Epithelial cell of esophagus (primary cell): ENCODE measurements around the gene ALDH3A2.

Experiments
- DNase-seq: peaks from one replicate; pipeline ENCODE4 v3.0.0; 2010; ENCODE audit warnings: low read depth
- H3K4me3 ChIP-seq: 2 replicates; pipeline ENCODE4 v1.5.1; 2011; ENCODE audit warnings: mild to moderate bottlenecking, low read length, control low read depth
- TF ChIP-seq, protein P1 (sequence below): IDR thresholded peaks from 2 replicates; pipeline ENCODE4 v1.5.1; 2011; ENCODE audit warnings: low read depth, mild to moderate bottlenecking, low read length, control low read depth, inconsistent platforms; ENCODE audit not compliant: insufficient read depth; ENCODE audit errors: missing control alignments

Gene ALDH3A2

DNA sequence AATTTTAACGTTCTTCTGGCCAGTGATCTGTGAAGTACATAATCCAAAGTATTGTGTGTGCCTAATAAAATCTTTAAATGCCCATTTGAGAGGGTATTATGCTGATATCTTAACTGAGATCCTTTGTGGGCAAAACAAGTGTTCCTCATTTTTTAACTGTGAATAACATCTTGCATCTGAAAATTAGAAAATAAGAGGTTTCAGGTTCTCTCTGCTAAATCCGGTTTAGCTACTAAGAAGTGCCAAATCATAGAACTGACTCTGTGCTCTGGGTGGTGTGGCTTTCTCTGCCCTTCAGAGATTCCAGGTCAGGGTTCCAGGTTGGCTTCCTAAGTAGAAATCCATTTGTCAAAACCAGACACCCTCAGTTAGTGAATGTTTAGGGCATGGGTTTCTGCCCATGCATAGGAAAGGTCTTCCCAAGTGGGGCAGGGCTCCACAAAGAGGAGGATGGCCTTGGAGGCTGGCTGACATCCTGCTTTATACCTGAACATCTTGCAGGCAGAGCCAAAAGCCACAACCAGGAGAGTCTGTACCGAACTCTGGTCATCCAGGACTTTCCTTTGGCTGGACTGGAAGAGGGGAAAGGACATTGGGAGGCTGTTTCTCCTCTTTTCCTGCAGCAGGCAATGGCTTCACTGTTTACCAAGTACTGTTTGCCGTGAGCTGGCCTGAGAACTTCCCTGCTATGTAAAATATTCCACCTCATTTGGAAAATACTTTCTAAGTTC is 8.5 kb downstream of the ALDH3A2 start:
- no peak overlapping the region for H3K4me3 ChIP-seq
- DNase-seq, result no peak
- TF ChIP-seq, protein P1, sequence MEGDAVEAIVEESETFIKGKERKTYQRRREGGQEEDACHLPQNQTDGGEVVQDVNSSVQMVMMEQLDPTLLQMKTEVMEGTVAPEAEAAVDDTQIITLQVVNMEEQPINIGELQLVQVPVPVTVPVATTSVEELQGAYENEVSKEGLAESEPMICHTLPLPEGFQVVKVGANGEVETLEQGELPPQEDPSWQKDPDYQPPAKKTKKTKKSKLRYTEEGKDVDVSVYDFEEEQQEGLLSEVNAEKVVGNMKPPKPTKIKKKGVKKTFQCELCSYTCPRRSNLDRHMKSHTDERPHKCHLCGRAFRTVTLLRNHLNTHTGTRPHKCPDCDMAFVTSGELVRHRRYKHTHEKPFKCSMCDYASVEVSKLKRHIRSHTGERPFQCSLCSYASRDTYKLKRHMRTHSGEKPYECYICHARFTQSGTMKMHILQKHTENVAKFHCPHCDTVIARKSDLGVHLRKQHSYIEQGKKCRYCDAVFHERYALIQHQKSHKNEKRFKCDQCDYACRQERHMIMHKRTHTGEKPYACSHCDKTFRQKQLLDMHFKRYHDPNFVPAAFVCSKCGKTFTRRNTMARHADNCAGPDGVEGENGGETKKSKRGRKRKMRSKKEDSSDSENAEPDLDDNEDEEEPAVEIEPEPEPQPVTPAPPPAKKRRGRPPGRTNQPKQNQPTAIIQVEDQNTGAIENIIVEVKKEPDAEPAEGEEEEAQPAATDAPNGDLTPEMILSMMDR, result no peak

DNA sequence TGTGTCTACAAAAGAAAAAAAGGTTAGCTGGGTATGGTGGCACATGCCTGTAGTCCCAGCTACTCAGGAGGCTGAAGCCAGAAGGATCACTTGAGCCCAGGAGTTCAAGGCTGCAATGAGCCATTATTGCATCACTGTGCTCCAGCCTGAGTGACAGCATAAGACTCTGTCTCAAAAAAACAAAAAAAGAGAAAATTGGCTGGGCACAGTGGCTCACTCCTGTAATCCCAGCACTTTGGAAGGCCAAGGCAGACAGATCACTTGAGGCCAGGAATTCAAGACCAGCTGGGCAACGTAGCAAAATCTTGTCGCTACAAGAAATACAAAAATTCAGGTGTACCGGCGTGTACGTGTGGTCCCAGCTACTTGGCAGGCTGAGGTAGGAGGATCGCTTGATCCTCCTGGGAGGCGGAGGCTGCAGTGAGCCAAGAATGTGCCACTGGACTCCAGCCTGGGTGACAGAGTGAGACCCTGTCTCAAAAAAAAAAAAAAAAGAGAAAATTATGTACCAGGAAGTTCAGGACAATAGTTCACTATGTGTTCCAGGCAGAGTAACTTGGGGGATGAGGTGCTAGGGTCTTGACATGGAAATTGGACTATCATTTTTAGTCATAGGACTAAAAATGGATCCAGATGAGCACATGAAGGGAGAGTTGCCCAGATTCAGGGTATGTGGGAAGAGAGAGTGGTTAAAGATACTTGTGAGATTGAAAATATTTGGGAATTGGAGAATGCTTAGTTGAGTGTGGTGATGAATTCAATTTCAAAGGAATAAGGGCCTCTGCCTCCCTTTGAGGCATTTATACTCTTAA is 11.0 kb downstream of the ALDH3A2 start:
- DNase-seq, result no peak
- TF ChIP-seq, protein P1, result no peak
- no peak overlapping the region for H3K4me3 ChIP-seq

DNA sequence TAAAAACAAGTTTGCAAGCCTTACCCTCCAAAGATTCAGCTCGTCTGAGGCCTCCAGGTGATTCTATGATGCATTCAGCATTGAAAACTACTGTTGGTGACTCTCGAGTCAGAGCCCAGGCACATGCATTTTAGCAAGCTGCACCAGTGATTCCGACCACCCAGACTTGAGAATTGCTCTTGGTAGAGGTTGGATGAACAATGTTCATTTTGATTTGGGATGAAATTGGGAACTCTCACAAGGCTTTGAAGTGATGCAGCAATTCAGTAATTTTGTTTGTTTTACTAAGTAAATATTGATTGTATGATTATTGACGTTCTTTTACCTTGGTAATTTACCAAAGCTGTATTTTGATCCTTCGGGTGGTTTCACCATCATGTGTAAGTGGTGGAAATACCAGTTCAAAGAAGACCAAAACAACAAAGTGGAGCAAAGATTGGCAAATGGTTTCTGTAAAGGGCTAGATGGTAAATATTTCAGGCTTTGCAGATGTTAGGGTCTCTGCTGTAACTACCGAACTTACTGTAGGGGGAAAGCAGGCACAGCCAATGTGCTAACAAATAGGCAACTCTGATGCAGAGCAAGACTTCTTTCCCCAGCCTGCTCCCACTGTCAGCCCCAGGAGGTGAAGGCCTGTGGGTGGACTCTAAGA is 11.8 kb downstream of the ALDH3A2 start:
- DNase-seq, result no peak
- no peak overlapping the region for H3K4me3 ChIP-seq
- TF ChIP-seq, protein P1, result no peak

DNA sequence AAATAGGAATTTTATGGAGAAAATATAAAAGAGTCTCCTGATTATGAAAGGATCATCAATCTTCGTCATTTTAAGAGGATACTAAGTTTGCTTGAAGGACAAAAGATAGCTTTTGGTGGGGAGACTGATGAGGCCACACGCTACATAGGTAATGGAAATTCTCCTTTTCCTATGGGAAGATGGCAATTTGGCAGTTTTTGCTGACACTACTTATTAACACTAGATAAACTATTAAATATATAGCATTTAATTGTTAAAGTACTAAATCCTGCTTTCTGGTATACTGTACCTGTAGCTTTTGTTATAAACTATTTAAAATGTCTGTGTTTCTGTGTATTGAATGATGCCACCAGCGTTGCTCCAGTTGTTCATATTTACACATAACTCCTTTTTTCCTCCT is 12.6 kb downstream of the ALDH3A2 start:
- H3K4me3 ChIP-seq, result no peak overlapping the region
- TF ChIP-seq, protein P1, result no peak
- DNase-seq, result no peak

DNA sequence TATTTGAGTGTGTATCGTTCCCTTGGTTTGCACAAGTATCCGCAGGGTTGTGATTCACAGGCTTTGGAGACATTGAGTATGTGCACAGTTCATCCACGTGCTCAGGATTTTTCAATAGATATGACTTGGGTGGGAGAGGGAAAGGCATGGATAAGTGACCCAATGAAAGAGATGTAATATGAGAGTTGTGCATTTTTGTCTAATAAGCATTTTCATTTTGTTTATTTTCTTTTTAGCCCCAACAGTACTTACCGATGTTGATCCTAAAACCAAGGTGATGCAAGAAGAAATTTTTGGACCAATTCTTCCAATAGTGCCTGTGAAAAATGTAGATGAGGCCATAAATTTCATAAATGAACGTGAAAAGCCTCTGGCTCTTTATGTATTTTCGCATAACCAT is 14.5 kb downstream of the ALDH3A2 start:
- H3K4me3 ChIP-seq, result no peak overlapping the region
- TF ChIP-seq, protein P1, result no peak
- no peak for DNase-seq

DNA sequence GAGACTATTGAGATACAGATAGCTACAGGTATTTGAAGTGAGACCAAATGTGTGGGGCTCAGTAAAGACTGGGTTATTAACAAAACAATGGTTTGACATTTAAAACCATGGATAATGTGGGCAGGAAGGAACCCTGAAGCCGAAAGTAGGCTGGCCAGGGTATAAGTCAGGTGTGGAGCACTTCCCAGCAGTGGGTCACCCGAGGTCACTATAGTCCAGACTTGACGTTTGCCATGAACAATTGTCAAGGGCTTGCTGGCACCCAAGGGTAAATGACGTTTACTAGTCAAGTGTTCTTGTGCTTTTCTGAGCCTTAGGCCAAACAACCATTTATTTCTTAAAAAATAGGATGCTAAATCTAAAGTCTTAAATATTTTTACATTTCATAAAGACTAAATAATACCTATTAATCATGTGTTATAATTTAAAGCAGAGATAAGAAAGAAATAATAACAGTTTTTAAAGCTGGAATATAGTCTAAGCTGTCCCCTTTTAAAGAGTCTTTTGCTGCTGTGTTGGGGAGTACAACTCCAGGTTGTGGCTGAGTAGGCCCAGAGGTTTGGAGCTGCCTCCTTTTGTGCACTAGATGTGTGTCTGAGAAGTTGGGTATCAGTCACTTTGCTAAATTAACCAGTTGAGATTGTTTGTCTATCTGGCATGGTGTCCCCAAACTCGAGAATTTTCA is 15.7 kb downstream of the ALDH3A2 start:
- DNase-seq, result no peak
- TF ChIP-seq, protein P1, result no peak
- no peak overlapping the region for H3K4me3 ChIP-seq
